Left colon (tissue), 2 donors: ENCODE results near the gene PROZ. TPM values are rescaled to one million over a fixed set of nuclear protein-coding genes. Genes with fewer than 3 reads are reported as not detected.

Experiments
- ATAC-seq: fragments of 200-7000 bp; cut with Tn5 transposase; one replicate; pipeline ENCODE4 v1.9.1; 2020; ENCODE audit warnings: mild to moderate bottlenecking, moderate library complexity
- DNase-seq, 2 donors: peaks; one replicate each; pipeline ENCODE4 v3.0.0-alpha.2; 2020
- intact Hi-C, 2 donors: fragments of 100-400 bp; cut with DNase I in 1 of 2; cut with micrococcal nuclease in 1 of 2; formaldehyde crosslinking; loops; one replicate each; pipeline versions ENCODE4 v1.11.2 to v1.14.0; 2022; cut with DNase I, micrococcal nuclease
- total RNA-seq, 2 donors: library from RNA; stranded (reverse); fragmentation: NEBNext Ultra II Directional; extraction: Animal tissue kit (Norgen Biotek cat#: 25700); gene quantifications; one replicate each; pipeline ENCODE4 v1.2.1, GENCODE V29; 2021
- donor health status: DM: no; HTN: no; CAD: no.
- donor health status: DM: yes; HTN: yes; CAD: no.

The PROZ gene
- total RNA-seq, 2 donors from 2014 or later = not detected

DNA sequence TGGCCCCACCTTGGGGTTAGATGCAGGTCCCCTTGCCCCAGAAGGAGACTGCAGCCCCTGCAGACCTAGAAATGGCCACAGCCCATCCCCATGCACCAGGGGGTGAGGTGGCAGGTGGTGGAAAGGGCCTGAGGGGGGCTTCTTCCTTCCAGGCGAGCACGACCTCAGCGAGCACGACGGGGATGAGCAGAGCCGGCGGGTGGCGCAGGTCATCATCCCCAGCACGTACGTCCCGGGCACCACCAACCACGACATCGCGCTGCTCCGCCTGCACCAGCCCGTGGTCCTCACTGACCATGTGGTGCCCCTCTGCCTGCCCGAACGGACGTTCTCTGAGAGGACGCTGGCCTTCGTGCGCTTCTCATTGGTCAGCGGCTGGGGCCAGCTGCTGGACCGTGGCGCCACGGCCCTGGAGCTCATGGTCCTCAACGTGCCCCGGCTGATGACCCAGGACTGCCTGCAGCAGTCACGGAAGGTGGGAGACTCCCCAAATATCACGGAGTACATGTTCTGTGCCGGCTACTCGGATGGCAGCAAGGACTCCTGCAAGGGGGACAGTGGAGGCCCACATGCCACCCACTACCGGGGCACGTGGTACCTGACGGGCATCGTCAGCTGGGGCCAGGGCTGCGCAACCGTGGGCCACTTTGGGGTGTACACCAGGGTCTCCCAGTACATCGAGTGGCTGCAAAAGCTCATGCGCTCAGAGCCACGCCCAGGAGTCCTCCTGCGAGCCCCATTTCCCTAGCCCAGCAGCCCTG, 40.0 kb upstream of the PROZ start:
- intact Hi-C loops = no loop called here
- ATAC-seq (no peak), DNase-seq (no peak)

DNA sequence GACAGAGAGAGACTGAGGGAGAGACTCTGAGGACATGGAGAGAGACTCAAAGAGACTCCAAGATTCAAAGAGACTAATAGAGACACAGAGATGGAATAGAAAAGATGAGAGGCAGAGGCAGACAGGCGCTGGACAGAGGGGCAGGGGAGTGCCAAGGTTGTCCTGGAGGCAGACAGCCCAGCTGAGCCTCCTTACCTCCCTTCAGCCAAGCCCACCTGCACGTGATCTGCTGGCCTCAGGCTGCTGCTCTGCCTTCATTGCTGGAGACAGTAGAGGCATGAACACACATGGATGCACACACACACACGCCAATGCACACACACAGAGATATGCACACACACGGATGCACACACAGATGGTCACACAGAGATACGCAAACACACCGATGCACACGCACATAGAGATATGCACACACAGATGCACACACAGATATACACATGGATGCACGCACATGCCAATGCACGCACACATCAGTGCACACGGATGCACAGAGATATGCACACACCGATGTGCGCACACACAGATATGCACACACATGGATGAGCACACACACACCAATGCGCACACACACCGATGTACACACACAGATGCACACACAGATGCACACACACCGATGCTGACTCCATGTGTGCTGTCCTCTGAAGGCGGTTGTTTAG, 39.2 kb upstream of the PROZ start:
- ATAC-seq = no peak

GRCh38 chr13:113119822-113120189, 38.6 kb upstream of the PROZ start:
- ATAC-seq (no peak), DNase-seq (no peak)
- intact Hi-C loops = no loop called here

More for the DNA sequence above, 39.2 kb upstream of the PROZ start:
- intact Hi-C loops = no loop called here
- no peak for DNase-seq

GRCh38 chr13:113120300-113121182, 37.9 kb upstream of the PROZ start:
- DNase-seq (no peak), ATAC-seq (no peak)
- intact Hi-C loops = no loop called here

DNA sequence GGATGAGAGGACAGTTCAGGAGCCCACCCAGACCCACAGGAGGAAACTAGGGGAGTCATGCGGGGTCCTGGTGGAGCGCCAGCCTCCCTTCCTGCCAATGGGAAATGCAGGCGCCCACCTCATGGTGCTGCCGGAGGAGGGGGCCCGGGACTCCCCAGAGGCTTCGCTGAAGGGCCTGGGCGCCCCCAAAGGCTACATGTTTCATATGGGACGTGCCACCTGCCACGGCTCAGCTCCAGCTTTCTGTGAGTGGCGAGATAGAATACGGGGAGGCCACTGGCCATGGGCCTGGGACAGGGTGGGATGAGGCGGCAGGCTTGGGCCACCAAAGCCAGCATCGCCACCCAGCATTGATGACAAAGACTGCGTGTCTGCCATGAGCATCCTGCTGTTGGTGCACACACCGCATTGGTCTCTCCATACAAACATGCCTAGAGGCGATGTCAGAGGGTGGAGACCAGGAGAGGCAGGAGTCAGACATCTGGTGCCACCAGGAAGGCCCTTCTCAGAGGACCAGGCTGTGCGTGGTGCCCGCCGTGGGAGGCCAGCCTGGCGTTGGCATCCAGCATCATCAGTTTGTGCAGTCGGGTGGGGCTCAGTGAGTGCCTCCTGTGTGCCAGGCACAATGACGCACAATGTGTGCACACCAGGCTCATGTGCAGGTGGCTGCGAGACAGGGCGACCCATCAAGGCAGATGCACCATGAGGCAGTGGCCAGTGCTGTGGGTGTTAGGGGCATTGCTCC, 37.1 kb upstream of the PROZ start:
- intact Hi-C loops = no loop called here
- no peak for DNase-seq
- ATAC-seq = no peak

DNA sequence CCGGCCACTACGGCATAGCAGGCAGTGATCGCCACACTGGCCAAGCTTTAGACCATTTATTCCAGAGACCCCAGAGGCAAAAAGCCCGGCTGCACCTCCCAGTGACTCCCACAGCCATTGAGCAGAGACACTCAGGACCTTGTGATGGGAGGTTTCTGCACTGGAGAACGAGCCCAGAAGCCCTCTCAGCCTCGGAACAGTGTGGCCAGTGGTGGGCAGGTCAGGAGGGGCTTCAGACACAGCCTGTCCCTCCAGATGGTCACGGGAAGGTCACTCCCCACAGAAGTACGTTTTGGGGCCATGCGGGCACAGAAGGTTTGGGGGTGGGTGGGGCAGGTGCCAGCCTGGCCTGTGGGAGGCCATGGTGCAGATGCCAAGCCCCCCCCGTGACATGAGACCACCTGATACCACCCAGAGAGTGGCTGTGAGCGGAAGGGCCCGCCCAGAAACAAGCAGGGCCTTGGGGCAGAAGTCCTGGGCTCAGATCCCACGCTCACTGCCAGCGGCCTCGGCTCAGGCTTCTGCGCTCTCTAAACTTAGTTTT, 36.4 kb upstream of the PROZ start:
- ATAC-seq (no peak), DNase-seq (no peak)
- intact Hi-C loops = no loop called here

- intact Hi-C loops = no loop called here
- peak; percentile 67 to 82 for DNase-seq
- peak; percentile 99 for ATAC-seq
Measured at GRCh38 chr13:113122550-113123225, 35.8 kb upstream of the PROZ start, which contains the start of gene F10. Gene F10 (plus strand): TSS chr13:113122799. CDS start chr13:113122856, 57 bp downstream.

DNA sequence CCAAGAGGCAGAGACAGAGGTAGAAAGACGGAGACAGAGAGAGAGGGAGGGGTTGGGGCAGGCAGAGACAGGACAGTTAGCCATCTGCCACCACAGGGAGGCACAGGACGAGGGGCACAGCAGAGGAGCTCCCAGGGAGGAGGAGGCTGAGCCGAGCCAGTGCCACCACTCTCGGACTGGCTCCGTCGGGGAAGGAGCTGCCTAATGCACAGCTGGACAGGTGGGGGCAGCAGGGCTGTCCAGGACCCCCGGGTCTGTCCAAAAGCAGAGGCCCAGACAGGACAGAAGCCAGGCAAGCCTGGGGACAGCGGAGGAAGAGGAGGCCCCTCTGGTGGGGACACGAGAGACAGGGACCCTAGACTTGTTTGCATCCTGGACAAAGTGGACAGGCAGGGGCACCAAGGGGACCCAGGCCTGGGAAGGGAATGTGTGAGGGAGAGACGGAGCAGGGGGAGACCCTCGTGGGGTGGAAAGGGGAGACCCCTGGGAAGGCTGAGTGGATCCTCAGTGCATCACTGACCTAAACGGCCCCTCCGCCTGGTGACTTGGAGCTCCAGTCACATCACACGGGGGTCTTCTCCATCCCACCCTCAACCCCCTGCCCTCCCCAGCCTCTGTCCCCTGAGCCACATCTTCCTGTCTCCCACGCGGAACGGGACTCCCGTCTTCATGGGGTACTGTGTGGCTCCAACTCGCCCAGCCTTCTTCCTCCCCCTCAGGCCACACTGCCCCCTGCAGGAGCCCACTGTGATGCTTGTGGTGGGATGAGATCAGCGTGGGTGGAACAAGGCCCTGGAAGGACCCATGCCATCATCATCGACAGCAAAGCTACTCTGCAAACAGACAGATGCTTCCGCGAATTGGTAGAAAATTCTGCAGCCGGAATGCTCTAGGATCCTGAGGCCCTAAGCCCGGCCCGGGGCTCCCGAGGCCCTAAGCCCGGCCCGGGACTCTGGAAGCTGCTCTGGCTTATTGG, 34.9 kb upstream of the PROZ start:
- ATAC-seq (peak; percentile 1), DNase-seq (no peak)

GRCh38 chr13:113124211-113124970, 34.1 kb upstream of the PROZ start:
- peak in 1 of 2 donors; percentile 23 for DNase-seq
- intact Hi-C loops = no loop called here
- no peak for ATAC-seq

More for the DNA sequence above, 34.9 kb upstream of the PROZ start:
- intact Hi-C loops = no loop called here

DNA sequence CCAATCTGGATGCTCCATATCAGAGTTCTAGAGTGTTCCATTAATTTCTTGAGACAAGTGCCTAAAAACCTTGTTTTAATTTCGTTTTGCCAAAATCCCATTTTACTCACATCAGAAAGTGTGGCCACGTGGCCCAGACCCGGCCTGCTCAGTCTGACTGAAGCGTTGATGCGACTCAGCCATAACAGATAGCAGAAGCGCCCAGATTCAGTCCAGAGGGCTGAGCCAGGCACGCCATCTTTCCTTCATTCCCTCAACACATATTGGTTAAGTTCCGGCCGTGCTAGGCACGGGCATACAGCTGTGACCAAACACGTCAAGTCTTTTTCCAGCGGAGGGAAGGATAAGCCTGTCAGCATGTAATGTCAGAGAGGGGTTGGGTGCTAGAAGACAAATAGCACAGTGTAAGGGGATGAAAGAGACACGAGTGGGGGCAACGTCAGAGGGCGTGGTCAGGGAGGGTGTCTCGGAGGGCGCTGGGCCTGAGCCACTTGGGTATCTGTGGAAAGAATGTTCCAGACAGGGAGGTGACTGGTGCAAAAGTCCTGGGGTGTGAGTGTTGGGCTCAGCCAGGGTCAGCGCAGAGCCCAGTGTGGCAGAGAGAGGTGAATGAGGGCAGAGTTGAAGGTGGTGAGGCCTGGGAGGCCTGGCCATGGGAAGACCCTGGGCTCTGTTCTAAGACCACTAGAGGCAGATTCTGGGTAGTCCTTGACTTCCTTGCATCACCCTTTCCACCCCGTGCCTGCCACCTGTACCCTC, 32.8 kb upstream of the PROZ start:
- intact Hi-C loops = no loop called here
- DNase-seq (peak in 1 of 2 donors; percentile 10), ATAC-seq (no peak)

- intact Hi-C loops = no loop called here
- ATAC-seq (no peak), DNase-seq (peak in 1 of 2 donors; percentile 12)
Measured at GRCh38 chr13:113126265-113127150, 31.9 kb upstream of the PROZ start.

DNA sequence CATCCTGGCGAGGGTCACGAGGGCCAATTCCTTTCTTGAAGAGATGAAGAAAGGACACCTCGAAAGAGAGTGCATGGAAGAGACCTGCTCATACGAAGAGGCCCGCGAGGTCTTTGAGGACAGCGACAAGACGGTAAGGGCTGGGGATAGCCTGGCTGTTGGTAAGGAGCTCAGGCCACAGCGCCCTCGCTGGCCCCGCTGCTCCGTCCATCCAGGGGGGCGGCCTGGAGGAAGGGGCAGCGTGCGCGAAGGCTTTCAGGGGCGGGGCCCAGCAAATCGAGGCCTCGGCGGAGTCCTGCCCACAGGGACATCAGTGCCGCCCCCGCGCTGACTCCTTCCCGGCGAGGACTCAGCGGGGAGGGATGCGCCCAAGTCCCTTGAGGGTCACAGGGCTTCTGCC, 29.0 kb upstream of the PROZ start:
- no peak for ATAC-seq
- DNase-seq = peak in 1 of 2 donors; percentile 15
- intact Hi-C loops = no loop called here

GRCh38 chr13:113129921-113130750, 28.3 kb upstream of the PROZ start:
- no peak for ATAC-seq
- DNase-seq = peak in 1 of 2 donors; percentile 16
- intact Hi-C loops = no loop called here
